Ovary (tissue), 9 donors: ENCODE results near the gene STX8. TPM values are rescaled to one million over a fixed set of nuclear protein-coding genes. Genes with fewer than 3 reads are reported as not detected.

Experiments
- DNase-seq, 5 donors: peaks; one replicate each; pipeline ENCODE4 v3.0.0-alpha.2; 2019 to 2020
- H3K27ac ChIP-seq, 2 donors: fragments of 200-600 bp; one replicate each; pipeline versions ENCODE4 v1.5.1 to v1.8.0; 2019 to 2022
- H3K27me3 ChIP-seq: fragments of 200-600 bp; one replicate; pipeline ENCODE4 v1.8.0; 2022
- H3K36me3 ChIP-seq: fragments of 200-600 bp; sonication (generic); one replicate; pipeline ENCODE4 v1.5.1; 2019
- H3K4me1 ChIP-seq: one replicate; pipeline ENCODE4 v1.8.1; 2013; ENCODE audit warnings: mild to moderate bottlenecking, moderate library complexity; ENCODE audit not compliant: insufficient read depth
- H3K4me3 ChIP-seq: fragments of 200-600 bp; sonication (generic); one replicate; pipeline ENCODE4 v1.5.1; 2017
- H3K9me3 ChIP-seq, 2 donors: fragments of 200-600 bp in 1 of 2; sonication (generic) in 1 of 2; one replicate each; pipeline versions ENCODE4 v1.5.1 to v1.8.1; 2013 to 2019; ENCODE audit warnings: mild to moderate bottlenecking in 1 of 2, moderate library complexity in 1 of 2
- CTCF ChIP-seq, 3 donors: fragments of 450-650 bp in 2 of 3; fragments of 200-600 bp in 1 of 3; IDR thresholded peaks; one replicate each; pipeline versions ENCODE4 v1.5.1 to v1.8.0; 2016 to 2022; ENCODE audit warnings: antibody characterized with exemption in 3 of 3, mild to moderate bottlenecking in 1 of 3
- EP300 ChIP-seq: sonication (generic); formaldehyde crosslinking; IDR thresholded peaks from one replicate; pipeline ENCODE4 v1.6.1; 2017; ENCODE audit warnings: antibody characterized with exemption
- POLR2A ChIP-seq: fragments of 450-650 bp; IDR thresholded peaks from one replicate; pipeline ENCODE4 v1.6.1; 2017; ENCODE audit warnings: antibody characterized with exemption, mild to moderate bottlenecking, moderate library complexity
- WGBS, 3 donors: extraction: QIAGEN DNeasy Blood & Tissue Kit in 1 of 3; methylation state at CpG; one replicate each; pipeline versions ENCODE4 v1.1.5 to v1.1.7; 2013 to 2017; 5-methylcytosine and 5-hydroxymethylcytosine counted together
- intact Hi-C, 4 donors: fragments of 100-400 bp; cut with DNase I; formaldehyde crosslinking; loops; one replicate each; pipeline versions ENCODE4 v1.11.0 to v1.15.1; 2022 to 2023
- polyA plus RNA-seq, 2 donors: library from polyadenylated mRNA; stranded (reverse); fragments of 200-250 nt in 1 of 2; fragments of 350-450 nt in 1 of 2; fragmentation: Illumina TruSeq in 1 of 2; extraction: RNeasy Lipid Tissue Mini Kit (QIAGEN cat#74804) in 1 of 2; gene quantifications; one replicate each; pipeline ENCODE4 v1.2.3, GENCODE V29; 2013 to 2014
- total RNA-seq, 7 donors: library from RNA; depleted of rRNA in 2 of 7; stranded (reverse); fragments of >200 nt in 2 of 7; fragmentation: NEBNext Ultra II Directional in 3 of 7; extraction: Animal tissue kit (Norgen Biotek cat#: 25700) in 3 of 7; gene quantifications; one replicate each; pipeline versions ENCODE4 v1.1.0 to v1.2.4, GENCODE V29; 2016 to 2023
- donor health status: DM: no; HTN: no; CAD: no; lungs with moderate emphysema.
- donor health status: DM: no; HTN: no; CAD: no.
- donor health status: Bipolar disorder and iron deficiency.
- donor health status: DM: yes; HTN: yes; CAD: no.
- donor health status: DM: no; HTN: no; CAD: no.
- donor health status: DM: yes; HTN: yes; CAD: no.

Gene STX8
- total and polyA plus RNA-seq, 9 donors = 37.6 to 112 (median 53.8) TPM

GRCh38 chr17:9268546-9268945 is 307.1 kb downstream of the STX8 start:
- H3K9me3 ChIP-seq = no peaks in the 10 kb centered on the region
- no peak overlapping the region for H3K27ac ChIP-seq
- intact Hi-C loops = loop anchor here in 1 of 4 donors (10.0 kb wide), 1 partner anchor 64 kb away; no protein-coding TSS in a partner anchor
- DNase-seq = no peak
- no peaks in the 10 kb centered on the region for H3K27me3 ChIP-seq
- no peak for TF ChIP-seq CTCF (IDR thresholded peaks at IDR 0.05)
- no peak overlapping the region for H3K4me3 ChIP-seq
- WGBS, 3 donors = 88 to 93% (median 89%) methylated on average over 6 of the region's 6 CpGs
- no peaks in the 10 kb centered on the region for H3K36me3 ChIP-seq
- peaks cover 3% of the 10 kb centered on the region for H3K4me1 ChIP-seq

GRCh38 chr17:9266697-9267117 is 308.9 kb downstream of the STX8 start:
- Histone ChIP-seq H3K4me3 (no peak overlapping the region), H3K27ac (no peak overlapping the region), H3K27me3 (no peaks in the 10 kb centered on the region), H3K9me3 (no peaks in the 10 kb centered on the region), H3K4me1 (no peaks in the 10 kb centered on the region), H3K36me3 (no peaks in the 10 kb centered on the region)
- WGBS, 3 donors = 82 to 88% (median 88%) methylated on average over 9 of the region's 9 CpGs
- intact Hi-C loops = loop anchor here in 2 of 4 donors (2.0 to 10.0 kb wide), 2 partner anchors 20 to 62 kb away; no protein-coding TSS in a partner anchor
- DNase-seq = no peak
- TF ChIP-seq CTCF (IDR thresholded peaks at IDR 0.05) = no peak
- no peak for TF ChIP-seq POLR2A
- TF ChIP-seq EP300 = no peak

GRCh38 chr17:9266031-9266680 is 309.5 kb downstream of the STX8 start:
- 90 to 94% (median 91%) methylated on average over 14 of the region's 14 CpGs for WGBS, 3 donors

More at GRCh38 chr17:9266031-9266680, 309.5 kb downstream of the STX8 start:
- intact Hi-C loops = loop anchor here in 2 of 4 donors (2.0 to 10.0 kb wide), 2 partner anchors 19 to 61 kb away; no protein-coding TSS in a partner anchor
- Histone ChIP-seq H3K27ac (no peak overlapping the region), H3K4me1 (no peaks in the 10 kb centered on the region), H3K27me3 (no peaks in the 10 kb centered on the region), H3K36me3 (no peaks in the 10 kb centered on the region), H3K4me3 (no peak overlapping the region), H3K9me3 (no peaks in the 10 kb centered on the region)
- DNase-seq = no peak
- no peak for TF ChIP-seq POLR2A
- no peak for TF ChIP-seq CTCF (IDR thresholded peaks at IDR 0.05)
- TF ChIP-seq EP300 = no peak
